HEK293 (cell line): ENCODE data around the gene HTR1A.
A peak's percentile ranks its signal among the peaks of the same experiment; 100 is the strongest.

ENCODE experiments used
- CTCF ChIA-PET: fragments of 350-600 bp; formaldehyde crosslinking; extraction: SDS; loops from one replicate; lab custom pipeline; 2021; ENCODE audit warnings: antibody characterized with exemption; lab: Yijun Ruan, JAX
- POLR2A ChIA-PET: fragments of 300-600 bp; formaldehyde crosslinking; extraction: SDS; loops from one replicate; lab custom pipeline; 2020; ENCODE audit warnings: antibody characterized with exemption, inconsistent platforms; lab: Yijun Ruan, JAX
- H3K27ac ChIP-seq: fragments of 200-500 bp; sonication (Bioruptor generic); 2 replicates; pipeline ENCODE4 v1.5.1; 2014; ENCODE audit warnings: low read depth, low read length, control low read depth, inconsistent platforms; ENCODE audit errors: extremely low read depth
- H3K36me3 ChIP-seq, 2 experiments: fragments of 200-500 bp in 1 of 2; sonication (Bioruptor generic) in 1 of 2; 1 replicate in 1 of 2; 2 replicates in 1 of 2; pipeline ENCODE4 v1.5.1; 2014 to 2017; ENCODE audit warnings: inconsistent platforms in 2 of 2, low read length in 2 of 2; ENCODE audit not compliant: control insufficient read depth in 2 of 2, insufficient read depth in 1 of 2
- H3K4me1 ChIP-seq: fragments of 200-500 bp; sonication (Bioruptor generic); 2 replicates; pipeline ENCODE4 v1.5.1; 2014; ENCODE audit warnings: mild to moderate bottlenecking, low read length, inconsistent platforms; ENCODE audit not compliant: control insufficient read depth, insufficient read depth
- H3K4me3 ChIP-seq: 2 replicates; pipeline ENCODE4 v1.5.1; 2011; ENCODE audit warnings: low read depth, mild to moderate bottlenecking, control low read depth, low read length, moderate library complexity
- H3K9me3 ChIP-seq: fragments of 200-500 bp; sonication (Bioruptor generic); 2 replicates; pipeline ENCODE4 v1.5.1; 2014; ENCODE audit warnings: low read depth, low read length, inconsistent platforms; ENCODE audit not compliant: control insufficient read depth, insufficient read depth
- GLI2 ChIP-seq: fragments of 450-650 bp; formaldehyde crosslinking; IDR thresholded peaks from 2 replicates; pipeline ENCODE4; 2017; ENCODE audit warnings: missing biosample characterization, missing genetic modification characterization, low read depth, borderline replicate concordance
- KLF7 ChIP-seq: fragments of 450-650 bp; formaldehyde crosslinking; IDR thresholded peaks from 2 replicates; pipeline ENCODE4 v1.5.1; 2016; ENCODE audit warnings: missing biosample characterization, missing genetic modification characterization, borderline replicate concordance
- KLF8 ChIP-seq: fragments of 450-650 bp; formaldehyde crosslinking; IDR thresholded peaks from 2 replicates; pipeline ENCODE4 v1.5.1; 2016; ENCODE audit warnings: missing biosample characterization, missing genetic modification characterization
- REPIN1 ChIP-seq: fragments of 450-650 bp; formaldehyde crosslinking; IDR thresholded peaks from 2 replicates; pipeline ENCODE4 v1.5.1; 2017; ENCODE audit warnings: missing biosample characterization, missing genetic modification characterization, low read depth
- REST ChIP-seq: fragments of 450-650 bp; formaldehyde crosslinking; IDR thresholded peaks from 2 replicates; pipeline ENCODE4 v1.5.1; 2016; ENCODE audit warnings: missing biosample characterization, missing genetic modification characterization
- ZBTB6 ChIP-seq: fragments of 450-650 bp; formaldehyde crosslinking; IDR thresholded peaks from 2 replicates; pipeline ENCODE4 v1.5.1; 2017; ENCODE audit warnings: missing biosample characterization, missing genetic modification characterization
- ZNF155 ChIP-seq: fragments of 450-650 bp; formaldehyde crosslinking; IDR thresholded peaks from 2 replicates; pipeline ENCODE4 v1.5.1; 2016; ENCODE audit warnings: missing biosample characterization, missing genetic modification characterization
- ZNF211 ChIP-seq: fragments of 450-650 bp; formaldehyde crosslinking; IDR thresholded peaks from 2 replicates; pipeline ENCODE4 v1.5.1; 2016; ENCODE audit warnings: low read depth, missing biosample characterization, missing genetic modification characterization
- ZNF248 ChIP-seq: fragments of 450-650 bp; formaldehyde crosslinking; IDR thresholded peaks from 2 replicates; pipeline ENCODE4 v1.5.1; 2017; ENCODE audit warnings: missing biosample characterization, missing genetic modification characterization
- ZNF280C ChIP-seq: fragments of 450-650 bp; formaldehyde crosslinking; IDR thresholded peaks from 2 replicates; pipeline ENCODE4 v1.5.1; 2016; ENCODE audit warnings: missing biosample characterization, missing genetic modification characterization
- ZNF394 ChIP-seq: fragments of 450-650 bp; formaldehyde crosslinking; IDR thresholded peaks from 2 replicates; pipeline ENCODE4 v1.5.1; 2016; ENCODE audit warnings: missing biosample characterization, missing genetic modification characterization, mild to moderate bottlenecking, moderate library complexity, borderline replicate concordance
- ZNF416 ChIP-seq: fragments of 450-650 bp; formaldehyde crosslinking; IDR thresholded peaks from 2 replicates; pipeline ENCODE4 v1.5.1; 2016; ENCODE audit warnings: missing biosample characterization, missing genetic modification characterization
- ZNF426 ChIP-seq: fragments of 450-650 bp; formaldehyde crosslinking; IDR thresholded peaks from 2 replicates; pipeline ENCODE4 v1.5.1; 2017; ENCODE audit warnings: missing biosample characterization, missing genetic modification characterization, mild to moderate bottlenecking, inconsistent platforms, moderate library complexity
- ZNF48 ChIP-seq: fragments of 450-650 bp; formaldehyde crosslinking; IDR thresholded peaks from 2 replicates; pipeline ENCODE4 v1.5.1; 2016; ENCODE audit warnings: missing biosample characterization, missing genetic modification characterization
- ZNF549 ChIP-seq: fragments of 450-650 bp; IDR thresholded peaks from 2 replicates; pipeline ENCODE4 v1.5.1; 2018; ENCODE audit warnings: missing biosample characterization, missing genetic modification characterization, mild to moderate bottlenecking, inconsistent platforms, moderate library complexity
- ZNF654 ChIP-seq: fragments of 450-650 bp; formaldehyde crosslinking; IDR thresholded peaks from 2 replicates; pipeline ENCODE4 v1.5.1; 2016; ENCODE audit warnings: low read depth, missing biosample characterization, missing genetic modification characterization
- ZNF660 ChIP-seq: fragments of 450-650 bp; IDR thresholded peaks from 2 replicates; pipeline ENCODE4 v1.5.1; 2018; ENCODE audit warnings: missing biosample characterization, mild to moderate bottlenecking, missing genetic modification characterization
- ZNF704 ChIP-seq: fragments of 450-650 bp; formaldehyde crosslinking; IDR thresholded peaks from 2 replicates; pipeline ENCODE4 v1.5.1; 2016; ENCODE audit warnings: missing biosample characterization, missing genetic modification characterization

HTR1A gene

GRCh38 chr5:63963926-63964325 is 1.7 kb upstream of the HTR1A start:
- Histone ChIP-seq H3K4me3 (no peak overlapping the region), H3K9me3 (no peaks in the 10 kb centered on the region), H3K4me1 (no peaks in the 10 kb centered on the region), H3K27ac (no peak overlapping the region), H3K36me3 (no peaks in the 10 kb centered on the region)
- TF ChIP-seq ZNF394 (tag by site-specific recombination), result no peak
- no peak for TF ChIP-seq ZNF704
- TF ChIP-seq REPIN1 (tag by site-specific recombination), result no peak
- TF ChIP-seq ZNF426, result no peak
- no peak for TF ChIP-seq KLF8 (tag by site-specific recombination)
- TF ChIP-seq GLI2, result no peak
- no peak for TF ChIP-seq ZNF248 (tag by site-specific recombination)
- no peak for TF ChIP-seq ZBTB6 (tag by site-specific recombination)
- no peak for TF ChIP-seq ZNF549
- TF ChIP-seq ZNF416 (tag by site-specific recombination), result no peak
- TF ChIP-seq ZNF211, result no peak
- TF ChIP-seq ZNF280C (tag by site-specific recombination), result no peak
- no peak for TF ChIP-seq KLF7 (tag by site-specific recombination)
- POLR2A ChIA-PET, result no interaction called here
- CTCF ChIA-PET, result interaction anchor here (0.5 to 1.9 kb wide), 8 partner anchors 25 to 941 kb away, joined by 3 to 7 read pairs (median 3); no protein-coding TSS in a partner anchor

GRCh38 chr5:63963080-63963735 is 963 bp upstream of the HTR1A start:
- H3K9me3 ChIP-seq, result no peaks in the 10 kb centered on the region
- no peak overlapping the region for H3K27ac ChIP-seq
- H3K4me1 ChIP-seq, result no peaks in the 10 kb centered on the region
- H3K4me3 ChIP-seq, result no peak overlapping the region
- H3K36me3 ChIP-seq, result no peaks in the 10 kb centered on the region
- CTCF ChIA-PET, result interaction anchor here (0.5 to 1.6 kb wide), 7 partner anchors 24 to 940 kb away, joined by 3 to 4 read pairs (median 3); no protein-coding TSS in a partner anchor
- TF ChIP-seq REST (peak; percentile 98), ZNF48 (tag by site-specific recombination) (no peak), ZNF660 (tag by site-specific recombination) (peak; percentile 54; the same call in 1 of the 2 replicates), ZNF654 (tag by site-specific recombination) (peak; percentile 71), ZNF155 (tag by site-specific recombination) (no peak)
- POLR2A ChIA-PET, result no interaction called here
